Hematopoietic multipotent progenitor cell treated with erythropoietin and hydrocortisone succinate and interleukin-3 and kit ligand, for 17 days (in vitro differentiated cells): ENCODE measurements around the gene APEH.

Experiments
- DNase-seq: peaks from one replicate; pipeline ENCODE4 v3.0.0-alpha.2; 2015; ENCODE audit warnings: low spot score

APEH gene

DNA sequence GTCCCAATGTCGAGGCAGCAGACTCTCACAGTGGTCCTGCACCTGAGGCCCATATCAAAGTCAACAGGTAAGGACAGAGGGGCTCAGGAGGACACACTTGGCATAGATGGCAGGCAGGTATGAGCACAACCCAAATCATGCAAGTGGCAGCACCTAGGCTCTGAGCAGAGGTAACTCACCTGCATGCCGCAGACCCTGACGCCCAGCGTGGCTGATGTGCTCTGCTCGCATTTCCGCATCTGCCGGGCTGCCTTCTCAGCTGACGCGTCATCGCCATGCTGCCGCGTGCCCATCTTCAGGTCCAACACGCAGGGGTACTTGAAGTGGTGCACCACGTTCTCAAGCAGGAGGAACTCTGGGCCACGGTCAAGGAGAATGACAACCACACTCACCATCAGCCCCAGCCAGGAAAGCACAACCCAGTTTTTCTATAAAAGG, 53.8 kb downstream of the APEH start:
- DNase-seq: no peak

DNA sequence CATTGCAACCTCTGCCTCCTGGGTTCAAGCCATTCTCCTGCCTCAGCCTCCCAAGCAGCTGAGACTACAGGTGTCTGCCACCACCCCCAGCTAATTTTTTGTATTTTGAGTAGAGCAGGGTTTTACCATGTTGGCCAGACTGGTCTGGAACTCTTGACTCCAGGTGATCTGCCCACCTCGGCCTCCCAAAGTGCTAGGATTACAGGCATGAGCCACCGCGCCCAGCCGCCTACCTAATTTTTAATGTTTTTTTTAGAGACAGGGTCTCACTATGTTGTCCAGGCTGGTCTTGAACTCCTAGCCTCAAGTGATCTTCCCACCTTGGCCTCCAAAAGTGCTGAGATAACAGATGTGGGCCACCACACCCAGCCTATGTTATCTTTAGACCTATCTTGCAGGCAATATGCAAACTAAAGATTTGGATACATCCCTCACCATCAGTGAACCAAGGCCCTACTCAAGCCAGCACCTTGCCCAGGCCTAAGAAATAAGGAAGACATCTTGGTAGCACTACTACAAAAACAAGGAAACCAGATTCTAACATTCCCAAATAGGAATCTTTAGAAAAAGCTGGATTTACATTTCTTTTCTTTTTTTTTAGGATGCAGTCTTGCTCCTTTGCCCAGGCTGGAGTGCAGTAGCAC, 55.9 kb downstream of the APEH start:
- DNase-seq: no peak

DNA sequence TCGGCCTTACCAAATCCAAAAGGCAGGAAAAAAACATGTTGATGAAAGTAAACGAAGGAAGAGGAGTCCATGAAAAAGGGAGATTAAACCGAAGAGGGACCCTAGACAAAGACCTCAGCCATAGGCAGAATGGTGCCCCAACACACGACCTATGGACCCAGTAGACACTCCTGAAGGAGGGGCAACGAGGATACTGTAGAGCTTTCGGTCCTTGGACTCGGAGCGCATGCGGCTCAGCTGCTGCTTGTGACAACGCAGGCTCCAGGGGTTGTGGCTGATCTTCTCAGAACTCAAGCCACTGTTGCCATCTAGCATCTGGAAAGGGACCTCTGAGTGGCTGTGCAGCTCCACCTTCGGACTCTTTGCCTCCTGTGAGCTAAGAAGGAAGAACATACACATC, 58.4 kb downstream of the APEH start:
- no peak for DNase-seq

DNA sequence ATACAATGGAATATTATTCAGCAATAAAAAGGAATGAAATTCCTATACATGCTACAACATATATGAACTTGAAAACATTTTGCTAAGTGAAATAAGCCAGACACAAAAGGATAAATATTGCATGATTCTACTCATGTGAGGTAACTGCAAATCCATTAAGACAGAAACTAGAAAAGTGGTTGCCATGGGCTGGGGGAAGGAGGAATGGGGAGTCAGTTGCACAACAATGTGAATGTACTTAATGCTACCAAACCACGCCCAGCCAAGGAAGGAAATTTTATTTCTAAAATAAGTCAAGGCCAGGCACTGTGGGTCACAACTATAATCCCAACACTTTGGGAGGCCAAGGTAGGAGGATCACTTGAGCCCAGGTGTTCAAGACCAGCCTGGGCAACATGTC, 59.4 kb downstream of the APEH start:
- no peak for DNase-seq
